Skeletal muscle tissue (tissue), 4 donors: ENCODE measurements around the gene FNBP1L. TPM values are rescaled to one million over a fixed set of nuclear protein-coding genes. Genes with fewer than 3 reads are reported as not detected.
"Not testable (repeated sequence)": the region's sequence is repeated elsewhere in the genome, so short reads cannot be mapped to it uniquely, and the experiment has no call there.

Experiments
- H3K27ac ChIP-seq: one replicate; pipeline ENCODE4 v1.7.0; 2013; ENCODE audit warnings: mild to moderate bottlenecking, low read depth, low read length, inconsistent platforms
- H3K27me3 ChIP-seq, 3 donors: one replicate each; pipeline ENCODE4 v1.7.0; 2013; ENCODE audit warnings: low read length in 3 of 3; ENCODE audit not compliant: control insufficient read depth in 3 of 3, insufficient read depth in 3 of 3
- H3K36me3 ChIP-seq, 3 donors: one replicate each; pipeline ENCODE4 v1.7.0; 2013; ENCODE audit warnings: low read length in 3 of 3; ENCODE audit not compliant: control insufficient read depth in 3 of 3, insufficient read depth in 3 of 3
- H3K4me1 ChIP-seq, 3 donors: one replicate each; pipeline ENCODE4 v1.7.0; 2013; ENCODE audit warnings: low read length in 3 of 3, mild to moderate bottlenecking in 3 of 3; ENCODE audit not compliant: control insufficient read depth in 3 of 3, insufficient read depth in 3 of 3
- H3K4me3 ChIP-seq, 3 donors: one replicate each; pipeline ENCODE4 v1.7.0; 2013; ENCODE audit warnings: low read length in 3 of 3
- H3K9ac ChIP-seq, 3 donors: one replicate each; pipeline ENCODE4 v1.7.0; 2013; ENCODE audit warnings: low read length in 3 of 3, mild to moderate bottlenecking in 3 of 3, moderate library complexity in 2 of 3, low read depth in 1 of 3
- H3K9me3 ChIP-seq, 3 donors: one replicate each; pipeline ENCODE4 v1.7.0; 2013; ENCODE audit warnings: low read length in 3 of 3; ENCODE audit not compliant: control insufficient read depth in 3 of 3
- total RNA-seq: library from RNA; depleted of rRNA; stranded (reverse); fragments of >200 nt; gene quantifications from one replicate; pipeline ENCODE4 v1.2.3, GENCODE V29; 2014
- donor health status: Osteomylitis.

FNBP1L gene
- total RNA-seq, 1 donor from 2014 or later, result 25.1 TPM

DNA sequence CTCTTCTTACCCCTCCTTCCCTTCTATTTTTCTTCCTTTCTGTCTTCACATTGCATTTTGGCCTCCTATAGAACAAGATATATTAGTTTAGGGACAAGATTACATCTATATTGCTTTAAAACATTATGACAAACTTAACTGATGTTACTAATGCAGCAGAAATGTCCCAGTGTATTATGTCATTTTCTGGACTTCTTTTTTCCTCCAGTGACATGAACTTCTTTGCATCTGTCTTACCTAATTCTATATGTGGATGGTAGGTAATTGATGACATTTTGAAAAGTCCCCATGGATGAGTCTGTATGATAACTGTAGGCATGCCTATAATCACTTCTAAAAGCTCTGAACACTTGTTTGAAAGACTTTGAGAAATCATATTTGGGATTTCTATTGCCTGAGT lies 89.5 kb downstream of the FNBP1L start:
- Histone ChIP-seq H3K27me3 (no peaks in the 10 kb centered on the region), H3K27ac (no peak overlapping the region), H3K9ac (no peak overlapping the region), H3K4me1 (no peaks in the 10 kb centered on the region), H3K4me3 (no peak overlapping the region), H3K36me3 (no peaks in the 10 kb centered on the region), H3K9me3 (no peaks in the 10 kb centered on the region)

DNA sequence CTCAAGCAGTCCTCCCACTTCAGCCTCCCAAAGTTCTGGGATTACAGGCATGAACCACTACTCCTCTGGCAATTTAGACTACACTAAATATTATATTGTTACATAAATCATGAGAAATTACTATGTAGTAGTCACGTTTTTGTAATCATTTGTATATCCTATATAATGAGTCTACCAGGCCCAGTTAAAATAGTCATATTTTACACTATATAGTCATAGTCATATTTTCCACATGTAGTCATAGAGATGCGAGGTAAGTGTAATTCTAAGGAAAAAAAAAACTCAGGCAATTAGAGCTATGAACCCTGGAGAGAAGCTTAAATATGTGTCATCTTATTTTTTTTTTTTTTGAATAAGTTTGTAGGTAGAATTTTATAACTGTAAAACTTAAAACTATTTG lies 90.0 kb downstream of the FNBP1L start:
- H3K9ac ChIP-seq, result no peak overlapping the region
- H3K4me3 ChIP-seq, result no peak overlapping the region
- no peaks in the 10 kb centered on the region for H3K27me3 ChIP-seq
- no peak overlapping the region for H3K27ac ChIP-seq
- H3K4me1 ChIP-seq, result no peaks in the 10 kb centered on the region
- no peaks in the 10 kb centered on the region for H3K36me3 ChIP-seq
- no peaks in the 10 kb centered on the region for H3K9me3 ChIP-seq

DNA sequence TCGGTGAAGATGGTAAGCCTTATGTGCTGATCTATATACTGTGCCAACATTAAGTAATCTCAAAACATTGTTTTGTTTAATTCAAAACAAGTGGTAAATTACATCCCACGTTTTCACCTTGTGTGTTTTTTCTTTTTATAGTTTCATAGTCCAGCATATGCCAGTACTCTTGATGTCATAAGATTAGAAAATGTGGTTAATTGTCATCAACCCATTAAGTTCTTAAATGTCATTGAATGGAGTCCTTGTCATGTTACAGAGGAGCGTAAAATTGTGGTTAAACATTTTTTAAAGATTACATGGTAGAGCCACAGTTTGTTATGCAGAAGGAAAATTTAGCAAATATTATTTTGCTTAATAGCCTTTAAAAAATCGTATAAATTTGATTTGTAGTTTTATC lies 93.1 kb downstream of the FNBP1L start:
- no peaks in the 10 kb centered on the region for H3K36me3 ChIP-seq

DNA sequence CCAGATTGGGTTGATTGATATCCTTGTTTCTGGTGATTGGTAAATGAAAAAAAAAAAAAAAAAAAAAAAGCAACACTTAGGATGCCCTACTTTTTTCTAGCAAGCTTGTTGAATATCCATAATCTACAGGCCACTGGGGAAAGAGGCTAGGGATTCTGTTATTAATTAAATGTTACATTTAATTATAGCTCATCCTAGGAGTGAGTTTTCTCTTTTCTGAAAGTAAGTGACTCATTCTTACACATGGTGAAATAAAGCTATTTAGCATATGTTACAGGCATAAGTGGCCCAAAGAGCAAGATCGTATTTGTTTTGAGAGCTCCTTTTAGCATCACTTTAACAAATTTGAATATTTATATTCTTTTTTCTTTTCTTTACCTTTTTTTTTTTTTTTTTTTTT lies 94.5 kb downstream of the FNBP1L start:
- H3K27ac ChIP-seq, result no peak overlapping the region
- no peaks in the 10 kb centered on the region for H3K4me1 ChIP-seq
- no peak overlapping the region for H3K9ac ChIP-seq
- no peaks in the 10 kb centered on the region for H3K9me3 ChIP-seq
- H3K27me3 ChIP-seq, result no peaks in the 10 kb centered on the region
- no peak overlapping the region for H3K4me3 ChIP-seq
- H3K36me3 ChIP-seq, result peaks cover 0 to 1% (median 0%) of the 10 kb centered on the region in 3 donors

More for the DNA sequence above, 93.1 kb downstream of the FNBP1L start:
- no peak overlapping the region for H3K9ac ChIP-seq
- no peak overlapping the region for H3K27ac ChIP-seq
- no peaks in the 10 kb centered on the region for H3K27me3 ChIP-seq
- H3K4me3 ChIP-seq, result no peak overlapping the region
- H3K9me3 ChIP-seq, result no peaks in the 10 kb centered on the region
- no peaks in the 10 kb centered on the region for H3K4me1 ChIP-seq

DNA sequence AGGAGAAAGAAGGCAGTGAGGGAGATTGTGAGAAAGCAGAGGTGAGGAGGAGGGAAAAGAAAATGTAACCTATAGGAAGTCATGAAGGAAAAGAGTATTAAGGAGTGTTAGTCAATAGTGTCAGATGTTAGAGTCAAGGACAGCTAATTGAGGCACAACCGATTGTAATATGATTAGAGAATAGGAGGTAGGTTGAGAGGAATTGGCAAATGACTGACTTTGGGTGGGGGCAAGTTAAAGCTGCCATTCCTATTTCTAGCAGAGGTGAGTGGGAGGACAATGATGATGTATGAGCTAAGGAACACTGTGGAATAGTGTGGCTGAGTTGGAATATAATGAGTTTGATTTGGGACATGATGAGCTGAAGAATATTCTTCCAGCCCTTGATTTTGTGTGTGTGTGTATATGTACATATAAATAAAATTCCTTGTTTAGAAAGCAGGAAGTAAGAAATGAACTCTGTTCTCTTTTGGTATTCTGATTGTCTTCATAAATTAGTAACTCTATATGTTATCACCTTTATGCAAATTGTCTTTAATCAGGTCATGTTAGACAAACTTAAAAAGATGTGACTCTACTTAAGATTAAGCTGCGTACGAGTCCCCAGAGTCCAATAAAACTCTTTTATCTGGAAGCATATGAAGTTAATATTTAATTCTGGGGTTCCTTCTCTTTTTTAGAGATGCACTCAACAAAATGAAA lies 98.4 kb downstream of the FNBP1L start:
- no peaks in the 10 kb centered on the region for H3K27me3 ChIP-seq
- H3K9me3 ChIP-seq, result no peaks in the 10 kb centered on the region
- no peak overlapping the region for H3K4me3 ChIP-seq
- H3K36me3 ChIP-seq, result peaks cover 0 to 3% (median 3%) of the 10 kb centered on the region in 3 donors
- H3K9ac ChIP-seq, result no peak overlapping the region
- H3K4me1 ChIP-seq, result no peaks in the 10 kb centered on the region
- H3K27ac ChIP-seq, result no peak overlapping the region

DNA sequence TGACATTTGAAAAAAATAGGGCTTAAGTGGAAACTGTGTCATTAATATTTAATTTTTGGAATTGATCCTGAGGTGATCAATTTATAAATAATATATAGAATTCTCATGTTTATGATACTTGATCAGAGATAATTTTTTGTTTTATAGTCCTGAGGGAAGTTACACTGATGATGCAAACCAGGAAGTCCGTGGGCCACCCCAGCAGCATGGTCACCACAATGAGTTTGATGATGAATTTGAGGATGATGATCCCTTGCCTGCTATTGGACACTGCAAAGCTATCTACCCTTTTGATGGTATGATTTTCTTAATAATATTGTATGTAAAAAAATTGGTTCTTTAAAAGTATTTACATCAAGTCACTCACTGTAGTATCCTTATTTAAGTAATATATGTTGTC lies 101.2 kb downstream of the FNBP1L start:
- no peaks in the 10 kb centered on the region for H3K9me3 ChIP-seq
- H3K4me1 ChIP-seq, result peaks cover 9 to 16% (median 9%) of the 10 kb centered on the region in 3 donors
- H3K9ac ChIP-seq, result no peak overlapping the region
- H3K27ac ChIP-seq, result no peak overlapping the region
- H3K36me3 ChIP-seq, result peaks cover 0 to 3% (median 3%) of the 10 kb centered on the region in 3 donors
- H3K4me3 ChIP-seq, result no peak overlapping the region
- H3K27me3 ChIP-seq, result no peaks in the 10 kb centered on the region

DNA sequence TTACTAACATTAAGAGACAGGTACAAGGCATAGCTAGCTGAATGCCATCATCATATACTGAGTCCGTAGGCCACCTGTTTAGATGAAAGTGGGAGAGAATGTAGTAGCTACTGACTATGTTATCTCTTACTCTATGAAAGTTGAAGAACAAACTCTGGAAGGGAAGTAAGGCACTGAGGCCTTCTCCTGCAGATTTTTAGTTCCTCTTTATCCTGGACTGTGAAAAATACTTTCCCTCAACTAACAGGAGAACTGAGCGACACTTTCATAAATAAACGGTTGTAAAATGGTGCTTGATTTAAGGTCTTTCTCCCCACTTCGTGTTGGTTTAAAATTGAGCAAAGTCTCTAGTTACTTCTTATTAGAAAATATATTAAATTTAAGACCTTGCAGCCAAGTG lies 101.9 kb downstream of the FNBP1L start:
- no peak overlapping the region for H3K4me3 ChIP-seq
- no peaks in the 10 kb centered on the region for H3K27me3 ChIP-seq
- peaks cover 11 to 23% (median 14%) of the 10 kb centered on the region in 3 donors for H3K4me1 ChIP-seq
- no peak overlapping the region for H3K9ac ChIP-seq
- no peaks in the 10 kb centered on the region for H3K9me3 ChIP-seq
- no peak overlapping the region for H3K27ac ChIP-seq
- peaks cover 0 to 3% (median 3%) of the 10 kb centered on the region in 3 donors for H3K36me3 ChIP-seq

DNA sequence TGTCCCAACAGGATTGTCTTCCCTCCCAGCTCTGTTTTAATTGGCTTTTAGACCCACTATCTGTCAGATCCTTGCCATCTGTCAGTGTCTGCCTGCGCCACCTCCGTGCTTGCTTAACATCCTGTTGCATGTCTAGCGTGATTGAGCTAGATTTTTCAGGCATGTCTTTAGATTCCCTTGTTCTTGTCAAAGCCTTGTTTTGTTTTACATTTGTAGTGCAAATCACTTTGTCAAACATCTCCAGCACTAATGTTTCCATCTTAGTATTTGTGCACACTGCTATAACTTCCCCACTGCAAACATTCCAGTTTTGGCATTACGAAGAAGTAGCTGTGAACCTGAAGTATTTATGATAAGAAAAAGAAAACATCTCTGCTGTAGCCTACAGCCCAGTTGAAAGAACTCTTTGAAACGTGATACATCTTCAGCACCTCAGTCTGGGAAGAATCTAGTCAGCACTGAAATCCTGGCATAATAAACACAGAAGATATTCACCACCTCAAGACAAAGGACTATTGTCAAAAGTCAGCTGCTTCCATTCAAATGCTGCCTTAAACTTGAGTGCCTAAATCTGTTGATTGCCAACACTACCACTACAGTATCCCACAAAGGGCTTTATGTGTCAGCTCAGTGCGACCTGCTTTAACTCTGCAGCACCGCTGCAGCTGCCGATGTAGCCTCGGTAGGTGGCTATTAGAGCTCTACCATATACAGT lies 105.0 kb downstream of the FNBP1L start:
- Histone ChIP-seq H3K27me3 (no peaks in the 10 kb centered on the region), H3K9ac (peak overlapping the region in 2 of 3 donors; percentile 25 to 40), H3K4me1 (peaks cover 15 to 28% (median 18%) of the 10 kb centered on the region in 3 donors), H3K9me3 (no peaks in the 10 kb centered on the region), H3K4me3 (peak overlapping the region in 1 of 3 donors; percentile 8), H3K27ac (no peak overlapping the region), H3K36me3 (peaks cover 0 to 3% (median 0%) of the 10 kb centered on the region in 3 donors)

DNA sequence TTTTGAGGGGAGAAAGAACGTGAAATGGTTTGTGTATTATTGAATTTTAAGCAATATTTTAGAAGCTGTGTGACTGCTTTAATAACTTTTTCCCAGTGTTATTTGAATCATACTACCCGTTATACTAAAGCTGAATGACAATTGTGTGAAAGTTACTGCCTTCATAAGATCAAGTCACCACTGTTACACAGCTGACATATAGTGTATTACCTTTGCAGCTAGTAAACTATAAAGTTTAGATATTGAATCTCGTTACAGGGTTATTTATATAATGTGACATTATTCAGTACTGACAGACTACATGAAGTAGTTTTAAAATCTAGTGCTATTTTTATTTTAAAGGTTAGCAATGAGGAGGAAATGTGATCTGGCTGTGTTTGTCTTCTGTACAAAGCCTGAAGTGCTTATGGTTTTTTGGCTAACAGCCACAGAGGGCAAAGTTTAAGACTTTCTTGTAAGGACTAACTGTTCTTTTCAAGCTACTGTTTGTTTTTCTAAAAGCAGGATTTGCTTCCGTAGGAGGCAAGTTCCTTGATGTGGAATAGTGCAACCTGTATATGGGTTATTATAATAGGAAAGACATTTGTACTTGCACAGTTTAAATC lies 106.1 kb downstream of the FNBP1L start:
- not testable (repeated sequence) for H3K36me3 ChIP-seq, H3K27me3 ChIP-seq, H3K9me3 ChIP-seq
- H3K27ac ChIP-seq, result peak overlapping the region; percentile 43
- peaks cover 15 to 28% (median 18%) of the 10 kb centered on the region in 3 donors for H3K4me1 ChIP-seq
- peak overlapping the region; percentile 32 to 34 (median 34) for H3K9ac ChIP-seq
- H3K4me3 ChIP-seq, result peak overlapping the region in 1 of 3 donors; percentile 1
